Measurements from ENCODE around the gene TLN1.

TLN1 gene

DNA sequence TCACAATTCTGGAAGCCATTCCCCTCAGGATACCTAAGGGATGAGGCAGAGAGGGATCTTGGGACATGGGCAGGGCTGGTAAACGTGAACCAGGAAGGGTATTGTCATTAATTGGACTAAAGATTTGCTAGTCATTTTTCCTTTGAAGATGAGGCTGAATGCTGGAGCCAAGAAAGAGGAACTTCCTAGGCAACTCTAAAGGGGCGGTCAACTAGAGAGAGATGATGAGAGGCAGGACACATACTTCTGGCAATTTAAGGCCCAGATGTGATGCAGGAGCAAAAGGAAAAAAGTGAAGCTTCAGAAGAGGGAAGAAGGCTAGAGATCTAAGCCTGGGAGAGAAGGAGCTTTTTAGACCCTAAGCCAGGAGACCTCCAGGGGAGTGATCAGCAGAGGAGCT is 11.5 kb upstream of the TLN1 start:
- Histone ChIP-seq H3K36me3 (ENCODE audit: control insufficient read depth, insufficient read depth, low read length) (peaks cover 37% of the 10 kb centered on the region), H3K27me3 (replicated peaks; ENCODE audit: control insufficient read depth, insufficient read depth, low read length, poor library complexity, severe bottlenecking) (no peaks in the 10 kb centered on the region), H3K4me1 (ENCODE audit: control insufficient read depth, insufficient read depth, low read length, poor library complexity, severe bottlenecking) (peaks cover 25% of the 10 kb centered on the region), H3K4me3 (ENCODE audit: insufficient read depth, low read depth, low read length, poor library complexity, severe bottlenecking) (no peak overlapping the region), H3K27ac (ENCODE audit: insufficient read depth, low read length, poor library complexity, severe bottlenecking) (no peak overlapping the region), H3K9me3 (ENCODE audit: control insufficient read depth, low read length) (no peaks in the 10 kb centered on the region)
- DNase-seq = no peak

DNA sequence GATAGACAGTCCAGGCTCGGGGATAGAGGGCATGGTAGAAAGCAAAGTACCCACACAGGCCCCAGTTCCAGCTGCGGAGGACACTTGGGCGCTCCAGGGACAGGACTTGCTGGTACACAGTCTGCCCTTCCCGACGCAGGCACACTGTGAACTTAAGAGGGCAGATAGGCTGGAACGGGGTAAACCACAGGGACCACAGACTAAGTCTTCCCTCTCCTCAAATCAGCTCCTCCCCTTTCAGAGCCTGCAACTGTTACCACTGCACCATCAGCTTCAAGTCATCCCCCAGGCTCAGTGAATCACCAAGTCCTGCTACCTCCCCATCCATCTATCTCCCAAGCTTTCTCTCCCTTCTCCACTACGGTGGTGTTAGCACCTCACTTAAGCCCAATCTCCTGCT is 9.7 kb upstream of the TLN1 start:
- H3K9me3 ChIP-seq (ENCODE audit: control insufficient read depth, low read length) = no peaks in the 10 kb centered on the region
- no peak for DNase-seq
- no peak overlapping the region for H3K27ac ChIP-seq (ENCODE audit: insufficient read depth, low read length, poor library complexity, severe bottlenecking)
- H3K4me1 ChIP-seq (ENCODE audit: control insufficient read depth, insufficient read depth, low read length, poor library complexity, severe bottlenecking) = peaks cover 9% of the 10 kb centered on the region
- H3K4me3 ChIP-seq (ENCODE audit: insufficient read depth, low read depth, low read length, poor library complexity, severe bottlenecking) = no peak overlapping the region
- H3K36me3 ChIP-seq (ENCODE audit: control insufficient read depth, insufficient read depth, low read length) = peaks cover 53% of the 10 kb centered on the region
- H3K27me3 ChIP-seq (replicated peaks; ENCODE audit: control insufficient read depth, insufficient read depth, low read length, poor library complexity, severe bottlenecking) = no peaks in the 10 kb centered on the region

DNA sequence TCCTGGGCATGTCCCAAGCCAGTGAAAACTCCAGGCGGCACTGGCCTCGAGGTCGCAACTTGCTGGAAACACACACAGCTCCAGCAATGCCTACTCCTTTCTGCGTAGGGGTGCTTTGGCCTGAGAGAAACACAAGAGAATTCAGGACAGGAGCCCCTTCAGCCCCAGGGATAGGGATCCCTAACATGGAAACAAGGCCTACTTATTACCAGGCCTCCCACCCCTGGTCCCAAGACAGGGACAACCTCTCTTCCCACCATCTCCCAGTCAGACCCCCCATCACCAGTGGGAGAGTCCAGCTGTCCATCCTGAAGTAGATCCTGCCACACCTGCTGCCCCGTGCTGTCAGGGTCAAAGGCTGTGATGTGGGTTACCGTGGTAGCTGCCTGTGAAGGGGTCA is 8.2 kb upstream of the TLN1 start:
- Histone ChIP-seq H3K4me1 (ENCODE audit: control insufficient read depth, insufficient read depth, low read length, poor library complexity, severe bottlenecking) (no peaks in the 10 kb centered on the region), H3K27me3 (replicated peaks; ENCODE audit: control insufficient read depth, insufficient read depth, low read length, poor library complexity, severe bottlenecking) (no peaks in the 10 kb centered on the region), H3K9me3 (ENCODE audit: control insufficient read depth, low read length) (no peaks in the 10 kb centered on the region), H3K4me3 (ENCODE audit: insufficient read depth, low read depth, low read length, poor library complexity, severe bottlenecking) (no peak overlapping the region), H3K36me3 (ENCODE audit: control insufficient read depth, insufficient read depth, low read length) (peaks cover 65% of the 10 kb centered on the region), H3K27ac (ENCODE audit: insufficient read depth, low read length, poor library complexity, severe bottlenecking) (no peak overlapping the region)
- DNase-seq = no peak

DNA sequence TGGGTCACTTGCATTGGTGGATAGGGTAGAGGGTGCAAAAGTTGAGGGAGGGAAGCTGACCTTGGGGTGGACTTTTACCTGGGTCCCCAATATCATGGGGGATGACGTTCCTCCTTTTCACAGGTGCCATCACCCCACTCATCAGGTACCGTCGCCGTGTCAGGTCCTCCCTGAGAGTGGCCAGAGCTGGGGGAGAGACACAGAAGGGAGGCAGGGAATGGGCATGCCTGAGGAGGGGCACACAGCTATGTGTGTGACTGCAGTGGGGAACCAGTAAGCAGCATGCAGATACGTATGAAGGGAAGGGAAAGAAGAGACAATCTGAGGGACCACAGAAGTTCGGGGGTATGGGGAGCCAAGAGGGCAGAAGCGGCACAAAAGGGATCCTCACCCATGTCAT is 6.9 kb upstream of the TLN1 start:
- H3K4me3 ChIP-seq (ENCODE audit: insufficient read depth, low read depth, low read length, poor library complexity, severe bottlenecking) = no peak overlapping the region
- no peak for DNase-seq
- H3K9me3 ChIP-seq (ENCODE audit: control insufficient read depth, low read length) = no peaks in the 10 kb centered on the region
- H3K27ac ChIP-seq (ENCODE audit: insufficient read depth, low read length, poor library complexity, severe bottlenecking) = no peak overlapping the region
- no peaks in the 10 kb centered on the region for H3K4me1 ChIP-seq (ENCODE audit: control insufficient read depth, insufficient read depth, low read length, poor library complexity, severe bottlenecking)
- H3K27me3 ChIP-seq (replicated peaks; ENCODE audit: control insufficient read depth, insufficient read depth, low read length, poor library complexity, severe bottlenecking) = no peaks in the 10 kb centered on the region
- H3K36me3 ChIP-seq (ENCODE audit: control insufficient read depth, insufficient read depth, low read length) = peaks cover 56% of the 10 kb centered on the region

DNA sequence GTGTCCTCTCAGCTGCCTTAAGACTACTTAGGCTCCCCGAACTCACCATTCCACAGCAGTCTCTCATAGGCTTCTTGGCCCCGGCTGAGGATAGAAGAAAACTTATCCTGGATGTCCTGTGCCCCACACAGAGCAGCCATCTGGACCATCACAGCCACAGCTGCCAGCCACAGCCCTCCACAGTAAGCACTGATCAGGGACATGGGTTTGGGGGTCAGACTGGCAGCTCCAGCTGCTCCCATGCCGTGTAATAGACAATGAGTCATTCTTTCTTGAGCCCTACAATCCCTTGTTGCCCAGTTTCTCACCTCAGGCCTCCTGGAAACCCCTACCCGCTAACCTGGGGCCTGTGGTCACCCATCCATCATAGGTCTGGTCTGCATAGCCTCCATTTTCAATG is 6.2 kb upstream of the TLN1 start:
- peaks cover 5% of the 10 kb centered on the region for H3K4me1 ChIP-seq (ENCODE audit: control insufficient read depth, insufficient read depth, low read length, poor library complexity, severe bottlenecking)
- H3K27me3 ChIP-seq (replicated peaks; ENCODE audit: control insufficient read depth, insufficient read depth, low read length, poor library complexity, severe bottlenecking) = no peaks in the 10 kb centered on the region
- DNase-seq = no peak
- H3K9me3 ChIP-seq (ENCODE audit: control insufficient read depth, low read length) = no peaks in the 10 kb centered on the region
- H3K4me3 ChIP-seq (ENCODE audit: insufficient read depth, low read depth, low read length, poor library complexity, severe bottlenecking) = no peak overlapping the region
- H3K27ac ChIP-seq (ENCODE audit: insufficient read depth, low read length, poor library complexity, severe bottlenecking) = no peak overlapping the region
- H3K36me3 ChIP-seq (ENCODE audit: control insufficient read depth, insufficient read depth, low read length) = peaks cover 49% of the 10 kb centered on the region

DNA sequence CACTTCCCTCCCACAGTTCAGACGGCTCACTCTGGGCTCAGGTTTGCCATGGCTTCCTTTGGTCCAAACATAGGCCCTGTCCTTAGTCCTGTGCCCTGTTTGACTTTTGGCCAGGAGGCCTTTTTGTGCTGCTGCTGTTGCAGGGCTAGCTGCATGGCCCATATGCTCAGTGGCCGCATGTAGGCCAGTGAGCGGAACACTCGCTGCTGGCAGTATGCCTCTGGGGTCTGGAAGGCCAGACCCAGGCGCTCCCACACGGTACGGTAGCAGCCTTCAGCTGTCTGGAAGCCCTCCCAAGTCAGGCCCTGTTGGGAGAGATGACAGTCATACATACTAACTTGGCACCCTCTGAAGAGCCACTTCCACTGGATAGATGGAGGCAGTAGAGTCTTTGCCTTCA is 5.1 kb upstream of the TLN1 start:
- Histone ChIP-seq H3K27ac (ENCODE audit: insufficient read depth, low read length, poor library complexity, severe bottlenecking) (no peak overlapping the region), H3K4me3 (ENCODE audit: insufficient read depth, low read depth, low read length, poor library complexity, severe bottlenecking) (no peak overlapping the region), H3K9me3 (ENCODE audit: control insufficient read depth, low read length) (no peaks in the 10 kb centered on the region), H3K27me3 (replicated peaks; ENCODE audit: control insufficient read depth, insufficient read depth, low read length, poor library complexity, severe bottlenecking) (no peaks in the 10 kb centered on the region), H3K36me3 (ENCODE audit: control insufficient read depth, insufficient read depth, low read length) (peaks cover 45% of the 10 kb centered on the region), H3K4me1 (ENCODE audit: control insufficient read depth, insufficient read depth, low read length, poor library complexity, severe bottlenecking) (peaks cover 8% of the 10 kb centered on the region)
- DNase-seq = no peak

DNA sequence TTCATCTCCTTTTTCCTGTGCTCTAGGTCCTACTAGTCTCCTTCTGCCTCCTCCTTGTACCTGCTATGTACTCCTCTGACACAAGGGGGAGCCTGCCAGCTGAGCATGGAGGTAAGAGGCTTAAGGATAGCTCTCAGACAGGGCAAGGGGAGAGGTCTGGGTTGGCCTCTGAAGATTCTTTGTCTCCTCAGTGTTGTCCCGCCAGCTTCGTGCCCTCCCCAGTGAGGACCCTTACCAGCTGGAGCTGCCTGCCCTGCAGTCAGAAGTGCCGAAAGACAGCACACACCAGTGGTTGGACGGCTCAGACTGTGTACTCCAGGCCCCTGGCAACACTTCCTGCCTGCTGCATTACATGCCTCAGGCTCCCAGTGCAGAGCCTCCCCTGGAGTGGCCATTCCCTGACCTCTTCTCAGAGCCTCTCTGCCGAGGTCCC is 4.2 kb upstream of the TLN1 start:
- peak; percentile 22 to 48 (median 43) for DNase-seq
- H3K9me3 ChIP-seq (ENCODE audit: control insufficient read depth, low read length) = no peaks in the 10 kb centered on the region
- no peaks in the 10 kb centered on the region for H3K27me3 ChIP-seq (replicated peaks; ENCODE audit: control insufficient read depth, insufficient read depth, low read length, poor library complexity, severe bottlenecking)
- peak overlapping the region; percentile 28 for H3K27ac ChIP-seq (ENCODE audit: insufficient read depth, low read length, poor library complexity, severe bottlenecking)
- H3K4me3 ChIP-seq (ENCODE audit: insufficient read depth, low read depth, low read length, poor library complexity, severe bottlenecking) = no peak overlapping the region
- H3K36me3 ChIP-seq (ENCODE audit: control insufficient read depth, insufficient read depth, low read length) = peaks cover 45% of the 10 kb centered on the region
- peaks cover 13% of the 10 kb centered on the region for H3K4me1 ChIP-seq (ENCODE audit: control insufficient read depth, insufficient read depth, low read length, poor library complexity, severe bottlenecking)

DNA sequence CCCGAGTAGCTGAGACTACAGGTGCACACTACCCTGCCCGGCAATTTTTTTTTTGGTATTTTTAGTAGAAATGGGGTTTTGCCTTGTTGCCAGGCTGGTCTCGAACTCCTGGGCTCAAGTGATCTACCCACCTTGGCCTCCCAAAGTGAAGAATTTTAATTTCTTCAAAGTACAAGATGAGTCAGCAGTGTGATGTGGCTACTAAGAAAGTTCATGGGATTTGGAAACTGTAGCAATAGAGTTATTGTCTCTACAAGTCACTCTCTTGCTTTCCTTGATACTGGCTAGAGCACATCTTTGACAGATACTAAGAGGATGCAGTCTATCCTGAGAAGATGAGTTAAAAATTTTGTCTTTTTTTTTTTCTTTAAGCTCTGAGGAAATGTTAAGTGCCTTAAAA is 2.1 kb upstream of the TLN1 start:
- no peak overlapping the region for H3K27ac ChIP-seq (ENCODE audit: insufficient read depth, low read length, poor library complexity, severe bottlenecking)
- H3K4me1 ChIP-seq (ENCODE audit: control insufficient read depth, insufficient read depth, low read length, poor library complexity, severe bottlenecking) = peaks cover 33% of the 10 kb centered on the region

DNA sequence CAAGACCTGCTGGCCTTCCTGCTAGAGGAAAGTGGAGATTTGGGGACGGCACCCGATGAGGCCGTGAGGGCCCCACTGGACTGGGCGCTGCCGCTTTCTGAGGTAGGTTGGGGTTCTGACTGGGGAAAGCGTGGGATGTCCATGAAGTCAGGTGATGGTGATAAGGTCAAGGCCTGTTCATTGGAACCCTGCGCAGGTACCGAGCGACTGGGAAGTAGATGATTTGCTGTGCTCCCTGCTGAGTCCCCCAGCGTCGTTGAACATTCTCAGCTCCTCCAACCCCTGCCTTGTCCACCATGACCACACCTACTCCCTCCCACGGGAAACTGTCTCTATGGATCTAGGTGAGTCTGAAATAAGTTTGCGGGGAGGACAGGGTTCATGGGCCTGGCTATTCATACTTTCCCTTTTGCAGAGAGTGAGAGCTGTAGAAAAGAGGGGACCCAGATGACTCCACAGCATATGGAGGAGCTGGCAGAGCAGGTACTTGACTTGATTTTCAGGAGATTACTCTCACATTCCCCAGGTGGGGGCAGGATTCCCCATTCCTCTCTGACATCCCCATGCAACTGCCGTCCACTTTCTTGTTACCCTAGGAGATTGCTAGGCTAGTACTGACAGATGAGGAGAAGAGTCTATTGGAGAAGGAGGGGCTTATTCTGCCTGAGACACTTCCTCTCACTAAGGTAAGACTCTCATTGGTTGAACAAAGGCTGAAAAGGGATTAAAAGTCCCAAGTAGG is 976 bp upstream of the TLN1 start:
- H3K9me3 ChIP-seq (ENCODE audit: control insufficient read depth, low read length) = no peaks in the 10 kb centered on the region
- H3K27me3 ChIP-seq (replicated peaks; ENCODE audit: control insufficient read depth, insufficient read depth, low read length, poor library complexity, severe bottlenecking) = no peaks in the 10 kb centered on the region
- H3K4me1 ChIP-seq (ENCODE audit: control insufficient read depth, insufficient read depth, low read length, poor library complexity, severe bottlenecking) = peaks cover 42% of the 10 kb centered on the region
- peaks cover 23% of the 10 kb centered on the region for H3K36me3 ChIP-seq (ENCODE audit: control insufficient read depth, insufficient read depth, low read length)
- no peak for DNase-seq
- peak overlapping the region; percentile 88 for H3K27ac ChIP-seq (ENCODE audit: insufficient read depth, low read length, poor library complexity, severe bottlenecking)
- H3K4me3 ChIP-seq (ENCODE audit: insufficient read depth, low read depth, low read length, poor library complexity, severe bottlenecking) = peak overlapping the region; percentile 72

More for the DNA sequence above, 2.1 kb upstream of the TLN1 start:
- Histone ChIP-seq H3K9me3 (ENCODE audit: control insufficient read depth, low read length) (no peaks in the 10 kb centered on the region), H3K27me3 (replicated peaks; ENCODE audit: control insufficient read depth, insufficient read depth, low read length, poor library complexity, severe bottlenecking) (no peaks in the 10 kb centered on the region), H3K36me3 (ENCODE audit: control insufficient read depth, insufficient read depth, low read length) (peaks cover 33% of the 10 kb centered on the region), H3K4me3 (ENCODE audit: insufficient read depth, low read depth, low read length, poor library complexity, severe bottlenecking) (no peak overlapping the region)
- no peak for DNase-seq

DNA sequence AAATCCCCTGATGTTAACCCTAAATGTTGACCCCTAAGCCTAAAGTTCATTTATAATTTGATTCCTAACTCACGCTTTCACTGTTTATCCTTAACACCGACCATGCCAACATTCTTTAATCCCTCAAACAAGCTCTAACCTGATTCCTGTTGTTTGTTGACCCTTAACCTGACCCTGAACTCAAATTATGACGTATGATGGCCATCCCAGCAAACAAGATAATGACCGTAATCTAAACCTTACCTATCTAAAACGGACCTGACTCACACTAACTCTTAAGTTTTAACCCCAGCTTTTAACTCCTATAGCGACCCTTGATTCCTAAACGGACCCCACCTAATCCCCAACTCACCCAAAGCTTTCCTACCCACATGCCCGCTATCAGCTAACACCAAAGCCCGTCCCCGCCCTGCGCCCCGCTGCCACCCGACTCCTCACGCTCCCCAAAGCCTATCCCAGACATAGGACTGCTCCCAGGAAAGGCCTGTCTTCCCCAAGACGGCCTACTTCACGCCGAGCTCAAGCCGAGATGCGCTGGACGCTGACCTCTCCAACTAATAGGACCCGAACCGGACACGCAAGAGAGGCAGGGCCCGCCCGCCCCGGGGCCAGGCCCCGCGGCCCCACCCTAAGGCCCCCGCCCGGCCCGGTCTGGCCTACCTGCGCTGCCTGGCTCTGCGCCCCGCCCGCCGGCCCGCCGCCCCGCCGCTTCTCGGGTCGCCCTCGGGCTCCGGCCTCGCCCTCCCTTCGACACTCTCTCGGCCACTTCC is 395 bp downstream of the TLN1 start:
- Histone ChIP-seq H3K4me1 (ENCODE audit: control insufficient read depth, insufficient read depth, low read length, poor library complexity, severe bottlenecking) (peaks cover 56% of the 10 kb centered on the region), H3K27ac (ENCODE audit: insufficient read depth, low read length, poor library complexity, severe bottlenecking) (peak overlapping the region; percentile 88), H3K36me3 (ENCODE audit: control insufficient read depth, insufficient read depth, low read length) (peaks cover 14% of the 10 kb centered on the region), H3K9me3 (ENCODE audit: control insufficient read depth, low read length) (no peaks in the 10 kb centered on the region), H3K4me3 (ENCODE audit: insufficient read depth, low read depth, low read length, poor library complexity, severe bottlenecking) (peak overlapping the region; percentile 72), H3K27me3 (replicated peaks; ENCODE audit: control insufficient read depth, insufficient read depth, low read length, poor library complexity, severe bottlenecking) (no peaks in the 10 kb centered on the region)
- no peak for DNase-seq

All from effector memory CD4-positive, alpha-beta T cell (primary cell).